Tibial nerve (tissue), 4 donors: ENCODE measurements around the gene HOXC13.

Experiments
- CTCF ChIP-seq, 5 experiments: fragments of 200-600 bp in 3 of 5; fragments of 450-650 bp in 2 of 5; sonication (generic) in 3 of 5; IDR thresholded peaks; one replicate each; pipeline ENCODE4 v1.5.1; 2016 to 2019; ENCODE audit warnings: antibody characterized with exemption in 5 of 5, mild to moderate bottlenecking in 3 of 5, moderate library complexity in 2 of 5
- EP300 ChIP-seq, 2 donors: sonication (generic); formaldehyde crosslinking; IDR thresholded peaks; one replicate each; pipeline ENCODE4 v1.6.1; 2017; ENCODE audit warnings: antibody characterized with exemption in 2 of 2, mild to moderate bottlenecking in 1 of 2

DNA sequence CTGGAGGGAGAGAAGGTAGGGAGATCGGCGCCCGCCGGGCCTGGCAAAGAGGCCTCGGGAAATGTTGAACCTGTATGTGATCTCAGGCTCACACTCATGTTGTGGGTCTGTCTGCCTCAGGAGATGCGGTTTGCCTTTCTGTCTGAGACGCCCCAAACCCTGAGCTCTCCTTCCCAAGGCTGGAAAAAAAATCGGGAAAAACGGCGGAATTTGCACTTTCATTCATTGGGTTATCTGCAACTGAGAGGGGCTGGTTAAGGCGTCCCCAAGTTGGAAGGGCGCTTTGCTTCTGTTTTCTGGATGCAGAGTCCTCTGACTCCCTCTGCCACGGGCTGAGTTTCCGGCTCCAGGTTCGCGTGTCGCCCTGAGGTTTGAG, 56.4 kb downstream of the HOXC13 start:
- TF ChIP-seq CTCF (IDR thresholded peaks at IDR 0.05) (no peak), EP300 (IDR thresholded peaks at IDR 0.05) (no peak)
